HG02759 (cell line): ENCODE results near the gene GLB1L2.

Experiments used
- ATAC-seq: cut with Tn5 transposase; IDR thresholded peaks from one replicate; pipeline ENCODE4 v1.9.1; 2021; ENCODE audit warnings: mild to moderate bottlenecking, moderate library complexity; ENCODE audit not compliant: unreplicated experiment

The GLB1L2 gene

DNA sequence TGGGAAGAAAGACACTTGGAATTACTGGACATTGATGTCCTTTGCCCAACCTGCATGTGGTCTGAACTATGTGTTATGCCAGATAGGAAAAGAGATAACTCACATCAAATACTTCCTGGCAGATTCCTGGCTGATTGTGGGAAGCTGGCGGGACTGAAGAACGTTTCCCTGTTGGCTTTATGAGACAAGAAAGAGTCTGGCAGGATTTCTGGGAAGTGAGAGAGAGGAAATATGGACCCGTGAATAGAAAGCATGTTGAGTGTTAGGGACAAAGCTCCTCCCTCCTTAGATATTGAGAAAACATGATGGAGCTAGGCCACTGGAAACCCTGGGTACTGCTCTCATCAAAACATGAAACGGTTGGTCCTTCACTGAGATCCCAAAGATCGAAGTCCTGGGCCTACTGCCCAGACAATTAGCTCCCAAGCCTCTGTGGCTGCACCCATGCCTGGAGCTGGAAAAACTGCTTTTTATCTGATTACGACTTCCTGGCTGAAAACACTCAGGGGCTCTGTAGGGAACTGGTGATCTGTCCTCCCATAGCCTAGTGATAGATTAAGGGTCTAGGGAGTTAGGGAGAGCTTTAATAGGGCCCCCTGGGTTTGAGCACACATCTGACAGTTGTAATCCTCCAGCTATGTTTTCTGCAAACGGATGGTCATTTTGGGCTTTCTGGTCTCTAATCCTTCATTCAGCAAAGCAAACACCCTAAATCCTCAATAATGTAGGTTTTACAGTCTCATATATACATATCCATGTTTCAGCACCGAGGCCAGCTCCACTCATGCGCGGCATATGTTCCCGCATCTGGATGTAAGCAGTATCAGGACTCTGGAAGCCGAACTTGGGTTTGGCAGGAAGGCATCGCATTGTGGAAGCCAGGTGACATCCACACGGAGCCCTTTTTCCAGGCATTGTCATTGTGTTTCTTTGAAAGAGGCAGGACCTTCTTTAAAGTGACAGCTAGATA is 86.4 kb downstream of the GLB1L2 start:
- no peak for ATAC-seq

DNA sequence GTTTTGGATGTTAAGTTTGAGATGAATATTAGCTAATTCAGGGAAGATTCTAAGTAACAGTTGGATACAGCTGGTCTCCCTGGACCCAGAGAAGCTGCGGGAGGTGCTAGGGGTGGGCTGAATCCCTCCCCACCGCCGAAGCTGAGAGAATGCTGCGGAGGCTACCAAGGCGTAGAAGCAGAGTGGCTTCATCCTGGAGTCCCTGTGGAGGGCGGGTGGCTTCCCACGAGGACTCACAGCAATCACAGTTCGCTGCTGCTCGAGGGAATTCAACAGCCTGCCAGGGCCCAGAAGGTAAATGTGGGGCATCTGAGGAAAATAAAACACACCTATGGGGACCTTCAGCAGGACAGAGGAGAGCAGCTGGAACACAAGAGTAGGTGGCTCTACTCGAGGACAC is 91.3 kb downstream of the GLB1L2 start:
- ATAC-seq = no peak

DNA sequence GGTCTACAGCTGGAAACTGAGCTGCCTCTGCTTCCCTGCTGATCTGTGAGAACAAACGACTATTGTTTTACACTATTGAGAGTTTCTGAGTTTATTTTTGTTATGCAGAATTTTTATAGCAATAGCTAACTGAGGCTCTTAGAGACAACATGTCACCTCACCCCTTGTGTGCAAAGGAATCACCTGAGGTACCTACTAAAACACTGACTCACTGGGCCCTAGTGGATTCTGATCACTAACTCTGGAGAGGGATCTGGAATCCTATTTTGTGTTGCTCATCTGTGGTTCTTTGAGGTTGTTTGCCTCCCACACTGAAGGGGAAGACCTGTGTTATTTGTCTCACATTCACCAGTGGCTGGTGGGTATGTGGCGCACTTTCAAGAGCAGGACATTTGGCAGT is 93.6 kb downstream of the GLB1L2 start:
- ATAC-seq = no peak
